HG03064 (cell line): ENCODE data around the gene LINC00305.
A peak's percentile ranks its signal among the peaks of the same experiment; 100 is the strongest.

Experiments
- ATAC-seq: cut with Tn5 transposase; IDR thresholded peaks from one replicate; pipeline ENCODE4 v1.9.1; 2021; ENCODE audit warnings: low read depth; ENCODE audit not compliant: unreplicated experiment

LINC00305 gene

GRCh38 chr18:64116571-64117175 lies 32.2 kb downstream of the LINC00305 start:
- no peak for ATAC-seq

DNA sequence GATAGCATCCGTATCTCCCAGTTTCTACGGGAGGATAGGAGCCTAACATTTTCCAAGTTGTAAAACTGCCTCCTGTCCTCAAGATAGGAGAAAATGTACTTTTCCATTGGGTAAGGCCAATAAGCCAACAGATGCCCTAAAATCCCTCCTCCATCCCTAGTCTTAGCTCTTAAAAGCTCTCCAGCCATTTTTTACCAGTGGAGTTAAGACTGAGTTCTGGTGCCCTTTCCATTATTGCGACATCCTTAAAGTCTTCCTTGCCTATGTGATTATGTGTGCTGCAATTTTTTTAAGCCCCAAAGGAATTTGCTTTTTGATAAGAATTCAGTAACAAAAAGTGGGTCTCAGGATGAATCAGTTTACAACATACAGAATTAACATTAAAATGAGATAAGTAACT lies 33.0 kb downstream of the LINC00305 start:
- ATAC-seq, result no peak

GRCh38 chr18:64111950-64112349 lies 36.9 kb downstream of the LINC00305 start:
- no peak for ATAC-seq

- no peak for ATAC-seq
These were observed 38.0 kb downstream of the LINC00305 start for GRCh38 chr18:64110692-64111480.

GRCh38 chr18:64103986-64104385 lies 44.9 kb downstream of the LINC00305 start:
- ATAC-seq, result no peak

DNA sequence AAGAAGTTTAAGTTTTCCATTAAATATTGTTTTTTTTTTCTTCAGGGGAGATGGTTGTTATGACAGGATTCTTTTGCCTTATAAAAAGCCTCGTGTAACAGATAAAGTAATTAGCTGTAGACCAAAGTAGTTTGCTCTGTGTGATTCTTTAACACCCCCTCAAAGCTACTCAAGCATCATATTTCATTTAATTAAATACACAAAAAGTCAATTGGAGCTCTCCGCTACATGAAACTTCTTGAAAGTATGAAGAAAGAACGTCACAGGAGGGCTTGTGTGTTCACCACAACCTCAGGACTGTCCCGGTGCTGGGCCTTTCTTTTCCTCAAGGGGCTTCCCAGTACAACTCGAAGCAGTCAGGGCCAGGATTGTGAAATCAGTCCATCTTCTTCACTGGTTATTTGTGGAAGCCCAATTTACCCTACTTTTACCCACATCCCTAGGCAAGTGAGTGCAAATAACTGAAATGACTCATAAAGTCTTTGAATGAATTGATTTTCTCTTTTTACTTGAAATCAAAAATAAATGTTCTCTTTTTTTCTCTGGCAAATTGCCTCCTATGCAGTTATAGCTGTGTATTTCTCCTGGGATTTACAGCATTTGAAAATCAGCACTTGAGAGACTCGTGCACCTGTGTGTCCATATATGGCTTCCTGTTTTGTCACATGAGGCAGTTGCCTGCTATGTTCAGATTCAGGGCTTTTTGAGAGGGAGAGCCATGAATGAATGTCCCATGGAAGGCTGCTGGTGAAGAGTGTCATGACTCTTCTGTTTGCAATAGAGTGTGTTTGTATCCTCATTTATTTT lies 48.6 kb downstream of the LINC00305 start:
- ATAC-seq, result peak; percentile 64

GRCh38 chr18:64099244-64099643 lies 49.6 kb downstream of the LINC00305 start:
- ATAC-seq, result no peak

DNA sequence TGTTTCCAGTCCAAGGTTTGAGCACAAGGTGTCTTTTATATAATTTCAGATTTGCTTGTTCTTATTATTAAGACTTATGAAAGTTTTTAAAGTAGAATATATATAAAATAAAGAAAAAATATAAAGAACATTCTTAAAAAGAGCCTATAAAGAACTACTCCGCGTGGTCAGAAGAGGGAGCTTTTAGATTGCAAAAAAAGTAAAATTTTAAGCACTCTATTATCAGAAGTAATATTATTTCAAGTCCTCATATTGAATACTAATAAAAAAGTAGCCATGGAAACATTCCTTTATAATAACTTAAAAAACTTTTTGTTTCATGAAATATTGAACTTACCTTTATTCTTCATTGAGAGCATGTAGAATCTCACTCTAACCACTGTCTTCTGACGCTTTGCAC lies 51.4 kb downstream of the LINC00305 start:
- ATAC-seq, result no peak

GRCh38 chr18:64095056-64095455 lies 53.8 kb downstream of the LINC00305 start:
- ATAC-seq, result no peak

- no peak for ATAC-seq
These were observed 54.7 kb downstream of the LINC00305 start for GRCh38 chr18:64094210-64094609.

DNA sequence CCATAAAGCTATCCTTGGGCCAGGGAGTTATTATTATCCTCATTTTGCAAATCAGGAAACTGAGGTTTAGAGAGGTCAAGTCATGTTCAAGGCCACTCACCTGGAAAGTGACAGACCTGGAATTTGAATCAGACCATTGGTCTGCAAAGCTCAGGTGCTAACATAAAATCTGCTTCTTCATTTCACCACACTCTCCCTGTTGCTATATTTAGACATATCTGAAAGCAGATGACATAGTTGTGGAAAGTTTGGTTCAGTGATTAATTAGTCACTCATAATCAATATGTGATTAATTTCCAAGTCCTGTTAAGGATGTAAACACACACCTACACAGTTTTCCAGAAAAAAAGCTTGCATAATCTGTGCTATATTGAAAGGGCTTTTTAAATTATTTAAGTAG lies 57.4 kb downstream of the LINC00305 start:
- ATAC-seq, result no peak

DNA sequence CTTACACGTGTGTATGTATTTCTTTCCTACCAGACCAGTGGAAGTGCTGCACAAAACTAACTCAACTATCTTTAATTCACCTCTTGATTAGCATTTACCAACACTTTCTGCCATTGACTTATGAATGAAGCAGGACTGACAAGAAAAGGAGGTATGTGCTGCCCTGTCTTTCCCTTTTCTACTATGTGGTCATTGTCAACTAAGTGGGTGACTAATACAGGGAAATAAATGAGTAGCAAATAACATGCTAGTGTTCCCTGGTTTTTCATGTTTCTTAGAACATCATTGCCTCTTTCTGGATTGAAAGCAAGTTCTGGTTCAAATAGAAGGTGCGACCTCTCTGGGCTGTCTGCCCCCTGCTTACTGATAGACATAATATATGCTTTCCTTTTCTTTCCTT lies 58.0 kb downstream of the LINC00305 start:
- no peak for ATAC-seq

- ATAC-seq, result no peak
These were observed 65.0 kb downstream of the LINC00305 start for GRCh38 chr18:64083916-64084315.

DNA sequence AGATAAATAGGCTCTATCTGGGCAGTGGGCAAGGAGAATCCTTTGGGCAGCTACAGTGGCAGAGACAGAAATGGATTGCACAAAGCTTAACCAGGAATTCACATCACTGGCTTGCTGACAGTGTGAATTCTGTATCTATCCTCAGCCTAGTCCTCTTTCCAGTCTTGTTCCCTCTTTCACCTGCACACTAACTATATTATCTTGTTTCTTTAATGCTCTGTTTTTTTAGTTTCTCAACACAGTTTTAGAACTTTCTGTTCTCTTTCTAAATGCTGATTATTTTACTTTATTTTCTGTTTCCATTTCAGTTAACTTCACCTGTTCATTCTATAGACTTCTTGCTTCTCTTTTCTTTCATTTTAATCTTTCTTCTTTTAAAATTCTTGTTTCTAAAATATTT lies 66.4 kb downstream of the LINC00305 start:
- ATAC-seq, result no peak

DNA sequence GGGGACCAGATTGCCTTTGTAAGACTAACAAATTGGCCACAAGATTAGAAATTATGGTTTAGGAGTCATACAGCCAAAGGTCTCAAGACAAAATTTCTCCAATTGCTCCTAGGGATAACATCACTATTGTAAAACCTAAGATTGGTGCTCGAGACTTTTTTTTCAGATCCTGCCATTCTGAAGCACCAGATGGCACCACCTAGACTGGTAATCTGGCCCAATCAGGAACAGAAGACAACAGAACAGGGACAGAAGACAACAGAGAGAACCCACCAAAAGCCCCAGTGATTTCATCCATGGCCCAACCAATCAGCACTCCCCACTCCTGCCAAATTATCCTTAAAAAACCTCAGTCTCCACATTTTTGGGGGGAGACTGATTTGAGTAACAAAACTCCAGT lies 66.8 kb downstream of the LINC00305 start:
- ATAC-seq, result no peak

GRCh38 chr18:64073971-64074370 lies 74.9 kb downstream of the LINC00305 start:
- no peak for ATAC-seq

- ATAC-seq, result no peak
These were observed 93.9 kb downstream of the LINC00305 start for GRCh38 chr18:64055019-64055418.

DNA sequence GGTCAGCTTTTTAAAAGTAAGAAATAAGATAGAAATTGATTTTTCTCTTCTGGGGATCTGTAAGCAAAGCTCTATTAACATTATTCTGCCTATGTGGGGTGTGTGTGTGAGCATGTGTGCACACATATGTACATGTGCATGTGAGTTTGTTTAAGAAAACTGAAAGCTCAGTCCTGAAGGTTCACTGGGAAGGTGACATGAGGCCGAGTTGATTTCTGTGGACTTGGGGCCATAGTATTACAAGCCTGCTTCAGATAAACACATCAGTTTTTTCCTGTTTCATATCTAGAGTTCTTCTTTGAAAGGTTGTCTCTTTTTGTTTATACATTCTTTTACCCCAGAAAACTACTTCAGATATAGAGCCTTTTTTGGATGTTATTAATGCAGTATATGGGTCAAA lies 95.6 kb downstream of the LINC00305 start:
- ATAC-seq, result no peak

DNA sequence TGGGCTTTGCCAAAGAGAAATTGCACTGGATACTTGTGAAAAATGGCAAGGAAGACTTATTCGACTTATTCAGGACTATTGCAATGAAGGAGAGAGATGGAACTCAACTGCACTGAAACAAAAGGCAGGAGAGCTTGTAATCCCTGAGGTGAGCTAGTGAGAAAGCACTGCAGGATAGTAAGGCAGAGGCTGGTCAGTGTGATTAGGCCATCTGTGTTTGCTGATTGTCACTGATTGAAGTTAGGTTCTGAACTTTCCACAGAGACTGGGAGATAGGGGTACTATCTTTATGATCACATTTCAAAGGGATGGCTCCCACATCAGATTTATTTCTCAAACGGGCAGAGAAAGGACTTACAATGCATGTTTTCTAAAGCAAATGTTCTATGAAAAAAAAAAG lies 96.1 kb downstream of the LINC00305 start:
- ATAC-seq, result no peak

GRCh38 chr18:64044616-64045015 lies 104.3 kb downstream of the LINC00305 start:
- ATAC-seq, result no peak

DNA sequence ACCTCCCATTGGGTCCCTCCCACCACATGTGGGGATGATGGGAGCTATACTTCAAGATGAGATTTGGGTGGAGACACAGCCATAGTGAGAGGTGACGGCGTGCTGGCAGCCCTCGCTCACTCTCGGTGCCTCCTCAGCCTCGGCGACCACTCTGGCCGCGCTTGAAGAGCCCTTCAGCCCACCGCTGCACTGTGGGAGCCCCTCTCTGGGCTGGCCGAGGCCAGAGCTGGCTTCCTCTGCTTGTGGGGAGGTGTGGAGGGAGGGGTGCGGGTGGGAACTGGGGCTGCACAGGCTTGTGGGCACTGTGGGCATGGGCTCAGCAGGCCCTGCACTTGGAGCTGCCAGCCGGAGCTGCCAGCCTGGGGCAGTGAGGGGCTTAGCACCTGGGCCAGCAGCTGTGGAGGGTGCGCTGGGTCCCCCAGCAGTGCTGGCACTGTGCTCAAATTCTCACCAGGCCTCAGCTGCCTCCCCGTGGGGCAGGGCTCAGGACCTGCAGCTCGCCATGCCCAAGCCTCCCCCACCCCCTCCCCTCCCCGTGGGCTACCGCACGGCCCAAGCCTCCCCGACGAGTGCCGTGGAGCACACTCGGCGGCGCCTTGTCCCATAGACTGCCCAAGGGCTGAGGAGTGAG lies 106.0 kb downstream of the LINC00305 start:
- ATAC-seq, result no peak
